IPS-18c (cell line): ENCODE data around the gene ARHGAP6.

Source experiments
- H3K4me3 ChIP-seq: 2 replicates; pipeline ENCODE4 v1.7.0; 2013; ENCODE audit warnings: low read depth, mild to moderate bottlenecking, low read length, moderate library complexity; ENCODE audit not compliant: insufficient read depth
- H3K9me3 ChIP-seq: one replicate; pipeline ENCODE4 v1.6.1; 2013; ENCODE audit warnings: mild to moderate bottlenecking, low read length, moderate library complexity; ENCODE audit not compliant: control insufficient read depth, insufficient read depth

Gene ARHGAP6

DNA sequence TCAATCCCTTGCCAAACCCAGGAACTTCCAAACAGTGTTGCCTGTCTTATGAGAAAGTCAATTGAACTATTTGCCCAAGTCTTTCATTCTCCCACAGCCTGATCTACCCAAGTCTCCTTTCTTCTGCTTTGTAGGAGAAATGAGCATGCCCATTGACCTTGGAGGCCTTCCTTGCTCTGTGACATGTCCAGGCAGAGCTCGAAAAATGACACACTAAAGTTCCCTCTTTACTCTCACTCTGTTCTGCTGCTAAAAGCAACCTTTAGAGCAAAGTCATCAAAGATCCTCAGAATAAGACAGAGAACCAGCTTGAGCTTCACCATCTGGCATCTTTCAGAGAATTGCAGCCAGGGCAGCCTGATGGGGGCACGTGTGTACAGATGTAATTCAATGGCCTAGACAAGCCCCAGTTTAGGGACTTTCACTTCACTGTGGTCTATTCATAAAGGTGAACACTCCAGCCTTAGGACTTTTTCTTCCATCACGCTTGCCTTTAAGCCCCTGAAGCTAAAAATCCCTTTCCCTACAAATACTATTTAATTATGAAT is 236.1 kb downstream of the ARHGAP6 start:
- H3K4me3 ChIP-seq, result no peak overlapping the region
- peaks cover 3% of the 10 kb centered on the region for H3K9me3 ChIP-seq

DNA sequence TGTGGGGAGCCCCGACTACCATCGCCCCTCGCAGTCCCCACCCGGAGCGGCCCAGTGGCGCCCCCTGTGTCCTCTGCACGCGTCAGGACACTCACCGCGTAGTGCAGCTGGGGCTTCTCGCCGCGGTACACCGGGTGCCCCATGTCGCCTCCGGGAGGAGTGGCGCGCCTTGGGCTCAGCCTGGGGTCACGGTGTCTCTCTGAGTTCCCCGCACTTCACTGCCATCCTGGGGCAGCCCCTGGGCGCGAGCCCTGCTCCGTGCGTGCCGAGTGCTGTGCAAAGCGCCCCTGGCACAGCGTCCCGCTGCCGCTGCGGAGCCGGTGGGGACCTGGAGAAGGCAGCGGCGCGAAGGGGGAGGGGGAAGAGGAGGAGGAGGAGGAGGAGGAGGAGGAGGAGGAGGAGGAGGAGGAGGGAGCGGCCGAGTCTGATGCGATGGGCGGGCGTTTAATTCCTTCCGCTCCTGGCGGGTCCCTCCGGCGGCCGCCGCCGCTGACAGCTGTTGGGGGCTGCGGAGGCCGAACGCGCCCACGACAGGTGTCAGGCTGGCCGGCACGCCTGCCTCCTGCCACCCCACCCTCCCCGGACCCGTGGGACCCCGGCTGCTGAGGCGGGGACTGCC is 238.2 kb downstream of the ARHGAP6 start:
- H3K4me3 ChIP-seq, result peak overlapping the region; percentile 59
- H3K9me3 ChIP-seq, result peaks cover 3% of the 10 kb centered on the region

DNA sequence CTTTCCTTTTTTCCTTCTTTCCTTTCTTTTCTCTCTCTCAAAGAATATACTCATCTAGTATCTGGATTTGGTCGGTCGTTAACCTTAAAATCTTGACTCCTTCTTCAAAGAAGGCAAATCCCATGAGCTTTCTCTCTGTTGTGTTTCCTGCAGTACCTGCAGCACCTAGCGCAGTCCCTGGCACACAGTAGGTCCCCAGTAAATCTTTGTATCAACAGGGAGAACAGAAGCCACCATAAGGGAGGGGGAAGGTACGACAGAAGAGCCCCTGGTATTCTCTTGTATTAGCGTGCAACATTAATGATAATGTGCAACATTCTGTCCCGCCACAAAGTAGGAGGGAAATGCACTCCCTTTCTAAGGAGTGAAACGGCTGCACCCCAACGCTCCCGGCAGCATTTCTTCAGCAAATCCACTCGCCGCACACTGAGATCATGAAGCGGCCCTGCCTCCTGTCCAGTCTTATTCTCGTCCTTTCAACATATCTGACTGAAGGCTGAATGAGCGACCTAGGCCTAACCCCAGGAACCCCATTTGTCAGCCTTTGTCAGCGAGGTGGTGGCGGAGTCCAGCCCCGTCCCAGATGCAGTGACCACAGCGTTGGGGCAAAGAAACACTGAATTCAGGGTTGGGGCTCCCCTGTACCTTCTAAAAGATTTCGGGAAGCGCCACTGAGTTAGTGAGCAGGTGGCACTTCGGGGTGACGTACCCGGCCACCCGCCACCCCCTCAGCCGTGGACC is 238.8 kb downstream of the ARHGAP6 start:
- peaks cover 3% of the 10 kb centered on the region for H3K9me3 ChIP-seq
- peak overlapping the region; percentile 59 for H3K4me3 ChIP-seq

DNA sequence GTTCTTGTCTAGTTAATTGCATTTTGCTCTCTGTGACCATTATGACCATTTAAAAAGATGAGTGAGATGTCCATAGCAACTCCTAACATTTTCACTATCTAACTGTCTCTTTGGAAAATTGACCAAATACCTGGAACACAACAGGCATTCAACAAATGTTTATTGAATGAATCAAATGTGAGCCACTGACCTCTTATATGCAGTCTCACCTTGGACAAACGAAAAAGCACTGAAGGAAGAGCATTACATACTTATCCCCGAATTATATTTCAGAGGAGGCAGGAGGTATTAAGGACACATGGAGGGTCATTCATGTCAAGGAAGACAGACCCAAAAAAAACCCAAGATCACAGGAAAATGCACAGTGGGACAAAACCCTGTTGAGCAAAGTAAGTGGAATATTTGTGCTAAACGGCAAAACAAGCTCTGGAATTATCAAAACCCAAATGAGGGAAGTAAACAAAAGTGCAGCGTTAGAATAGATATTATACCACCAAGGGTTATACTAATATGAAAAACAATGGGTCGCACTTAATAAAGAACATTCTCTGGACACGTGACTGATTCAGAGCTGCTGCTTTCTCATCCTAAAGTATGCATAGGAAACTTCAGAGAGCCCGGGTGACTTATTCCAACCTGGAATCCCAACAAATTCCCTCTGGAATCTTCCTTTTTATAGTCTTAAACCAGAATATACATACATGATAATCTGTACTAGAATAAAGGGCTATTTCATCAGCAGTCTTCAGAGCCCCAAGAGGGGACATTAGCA is 240.6 kb downstream of the ARHGAP6 start:
- Histone ChIP-seq H3K9me3 (peaks cover 3% of the 10 kb centered on the region), H3K4me3 (no peak overlapping the region)

DNA sequence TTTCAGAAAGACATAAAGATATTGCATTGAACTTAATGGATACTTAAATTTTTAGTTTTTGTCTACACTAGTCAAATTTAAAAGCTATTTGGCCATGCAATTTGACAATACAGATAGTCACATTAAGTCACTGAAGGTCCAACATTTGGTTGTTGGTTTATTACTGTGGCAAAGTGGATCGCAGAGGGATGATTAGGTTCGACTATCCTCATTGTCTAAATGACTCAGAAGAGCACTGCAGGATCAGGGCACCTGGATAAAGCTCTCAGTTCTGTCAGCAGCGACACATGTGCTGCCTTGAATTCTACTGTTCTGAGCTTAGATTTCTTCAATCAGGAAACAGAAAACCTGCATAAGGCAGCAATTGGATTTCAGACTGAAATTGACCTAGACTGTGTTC is 241.8 kb downstream of the ARHGAP6 start:
- H3K4me3 ChIP-seq, result no peak overlapping the region

DNA sequence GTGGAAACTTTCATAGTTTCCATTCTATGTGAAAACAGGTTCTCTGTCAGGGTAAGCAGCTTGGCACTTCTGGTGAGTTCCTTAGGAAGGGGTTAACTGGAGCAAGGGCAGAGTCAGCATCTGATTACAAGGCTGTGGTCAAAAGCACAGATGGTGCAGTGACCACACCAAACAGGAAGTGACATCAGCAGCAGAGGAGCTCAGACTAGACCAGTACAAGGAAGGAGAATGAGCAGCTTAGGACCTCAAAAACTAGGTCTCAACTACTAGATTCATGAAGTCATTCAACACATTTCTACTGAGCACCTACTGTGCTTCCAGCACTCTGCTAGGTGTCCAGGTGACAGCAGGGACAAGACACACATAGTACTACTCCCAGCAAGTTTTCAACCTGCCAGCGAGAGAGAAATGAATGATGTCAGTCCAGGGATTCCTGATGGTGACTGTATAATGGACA is 242.3 kb downstream of the ARHGAP6 start:
- Histone ChIP-seq H3K4me3 (no peak overlapping the region), H3K9me3 (peaks cover 3% of the 10 kb centered on the region)

More for the DNA sequence above, 241.8 kb downstream of the ARHGAP6 start:
- H3K9me3 ChIP-seq, result peaks cover 3% of the 10 kb centered on the region

DNA sequence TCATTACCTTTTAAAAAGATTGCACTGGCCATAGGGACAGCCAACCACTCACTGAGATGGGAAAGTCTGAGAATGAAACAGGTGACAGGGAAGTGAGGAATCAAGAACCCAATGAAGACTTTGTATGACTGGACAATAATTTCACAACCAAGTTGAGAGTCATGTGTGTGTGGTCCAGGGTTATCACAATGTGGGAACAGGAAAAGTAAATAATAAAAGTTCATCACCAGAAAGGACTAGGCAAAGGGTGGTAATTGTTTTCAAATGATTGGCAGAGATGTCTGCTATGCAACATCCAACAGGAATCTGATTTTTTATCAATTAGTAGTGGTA is 243.2 kb downstream of the ARHGAP6 start:
- Histone ChIP-seq H3K9me3 (peaks cover 3% of the 10 kb centered on the region), H3K4me3 (no peak overlapping the region)

DNA sequence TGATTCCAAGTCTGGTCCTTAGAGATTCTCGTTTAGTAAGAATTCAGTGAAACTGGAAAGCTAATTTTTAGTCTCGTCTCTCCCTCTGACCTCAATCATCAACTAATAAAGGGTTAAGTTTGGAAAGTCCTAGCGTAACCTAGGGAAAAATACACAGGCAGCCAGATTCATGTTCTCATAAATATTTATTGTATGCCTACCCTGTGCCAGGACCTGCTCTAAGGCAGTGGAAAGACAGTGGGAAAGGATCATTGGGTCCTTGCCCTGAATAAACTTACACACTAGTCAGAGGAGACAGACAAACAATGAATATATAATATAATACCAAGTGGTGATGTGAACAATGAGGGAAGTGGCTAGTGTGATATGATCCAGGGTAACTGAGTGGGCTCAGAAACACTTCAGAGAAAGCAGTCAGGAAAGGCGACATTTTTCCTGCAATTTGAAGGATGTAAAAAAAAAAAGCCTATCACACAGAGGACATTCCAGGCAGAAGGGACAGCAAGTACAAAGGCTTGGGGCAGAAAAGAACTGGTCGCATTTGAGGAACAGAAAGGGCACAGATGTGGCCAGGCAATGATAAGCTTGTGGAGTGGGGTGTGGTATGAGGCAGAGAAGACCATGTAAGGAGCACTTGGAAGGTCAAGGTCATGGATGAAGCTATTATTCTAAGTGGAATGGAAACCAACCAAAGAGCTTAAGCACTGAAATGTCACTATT is 243.8 kb downstream of the ARHGAP6 start:
- peaks cover 3% of the 10 kb centered on the region for H3K9me3 ChIP-seq
- H3K4me3 ChIP-seq, result no peak overlapping the region

DNA sequence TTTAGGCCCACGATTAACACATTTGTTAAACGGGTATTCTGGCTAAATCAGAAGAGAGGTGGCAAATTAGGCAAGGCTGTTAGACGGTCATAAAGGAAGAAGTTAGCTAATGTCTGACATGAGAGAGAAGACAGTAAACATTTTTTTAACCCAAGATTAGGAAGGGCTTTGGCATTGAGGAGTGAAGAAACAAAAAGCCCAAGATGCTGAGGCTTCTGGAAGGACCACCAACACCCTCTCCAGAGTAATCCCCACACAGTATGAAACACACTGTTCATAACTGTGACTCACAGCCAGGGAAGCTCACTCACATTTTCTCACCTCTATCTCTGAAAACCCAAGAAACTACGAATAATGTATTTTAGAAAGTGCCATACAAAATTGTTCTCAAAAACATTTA is 244.9 kb downstream of the ARHGAP6 start:
- Histone ChIP-seq H3K9me3 (peaks cover 3% of the 10 kb centered on the region), H3K4me3 (no peak overlapping the region)

DNA sequence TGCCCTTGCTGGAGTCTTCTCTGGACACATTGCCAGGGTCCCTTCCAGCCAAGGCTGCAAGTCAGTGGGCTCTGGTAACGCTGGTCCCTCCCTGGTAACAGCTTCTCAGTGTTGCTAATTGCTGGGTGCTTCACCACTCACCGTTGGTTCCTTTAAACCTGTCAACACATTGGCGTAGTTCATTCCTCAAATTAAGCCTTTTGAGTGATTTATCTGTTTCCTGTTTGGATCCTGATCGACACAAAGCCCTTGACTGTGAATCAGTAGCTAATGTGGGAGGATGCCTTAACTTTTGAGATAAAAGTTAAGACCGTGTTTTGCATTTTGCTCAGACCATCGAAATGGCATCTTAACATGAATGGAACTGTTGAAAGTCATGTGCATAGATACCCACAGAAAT is 246.6 kb downstream of the ARHGAP6 start:
- no peaks in the 10 kb centered on the region for H3K9me3 ChIP-seq
- no peak overlapping the region for H3K4me3 ChIP-seq

DNA sequence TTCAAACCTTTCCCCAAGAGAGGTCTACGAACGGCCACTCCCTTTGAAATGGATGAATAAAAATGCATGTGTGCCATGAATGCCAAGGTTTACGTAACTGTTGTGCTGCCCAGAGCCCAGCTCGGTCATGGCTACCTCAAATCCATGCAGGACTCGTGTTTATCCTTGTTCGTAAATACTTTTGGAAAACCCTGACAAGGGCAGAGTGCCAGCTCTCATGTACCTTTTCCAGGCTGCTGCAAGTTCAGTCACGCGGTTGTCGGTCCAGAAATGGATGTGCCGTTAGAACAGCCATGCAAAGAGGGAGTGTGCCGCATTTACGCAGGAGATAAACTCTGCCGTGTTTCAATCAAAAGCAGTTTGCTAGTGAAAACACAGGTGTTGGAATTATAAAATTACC is 249.1 kb downstream of the ARHGAP6 start:
- no peak overlapping the region for H3K4me3 ChIP-seq
- no peaks in the 10 kb centered on the region for H3K9me3 ChIP-seq

DNA sequence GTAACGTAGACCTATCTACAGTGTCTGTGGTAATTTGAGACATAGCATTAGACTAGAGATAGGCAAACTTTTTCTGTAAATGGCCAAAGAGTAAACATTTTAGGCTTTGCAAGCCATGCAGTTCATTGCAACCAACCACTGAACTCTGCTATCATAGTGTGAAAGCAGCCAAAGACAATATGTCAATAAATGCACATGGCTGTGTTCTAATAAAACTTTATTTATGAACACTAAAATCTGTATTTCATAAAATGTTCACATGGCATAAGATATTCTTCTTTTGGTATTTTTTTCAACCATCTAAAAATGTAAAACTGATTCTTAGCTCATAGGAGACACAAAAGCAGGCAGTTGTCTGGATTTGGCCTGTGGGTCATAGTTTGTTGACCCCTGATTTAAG is 251.6 kb downstream of the ARHGAP6 start:
- Histone ChIP-seq H3K4me3 (no peak overlapping the region), H3K9me3 (no peaks in the 10 kb centered on the region)

DNA sequence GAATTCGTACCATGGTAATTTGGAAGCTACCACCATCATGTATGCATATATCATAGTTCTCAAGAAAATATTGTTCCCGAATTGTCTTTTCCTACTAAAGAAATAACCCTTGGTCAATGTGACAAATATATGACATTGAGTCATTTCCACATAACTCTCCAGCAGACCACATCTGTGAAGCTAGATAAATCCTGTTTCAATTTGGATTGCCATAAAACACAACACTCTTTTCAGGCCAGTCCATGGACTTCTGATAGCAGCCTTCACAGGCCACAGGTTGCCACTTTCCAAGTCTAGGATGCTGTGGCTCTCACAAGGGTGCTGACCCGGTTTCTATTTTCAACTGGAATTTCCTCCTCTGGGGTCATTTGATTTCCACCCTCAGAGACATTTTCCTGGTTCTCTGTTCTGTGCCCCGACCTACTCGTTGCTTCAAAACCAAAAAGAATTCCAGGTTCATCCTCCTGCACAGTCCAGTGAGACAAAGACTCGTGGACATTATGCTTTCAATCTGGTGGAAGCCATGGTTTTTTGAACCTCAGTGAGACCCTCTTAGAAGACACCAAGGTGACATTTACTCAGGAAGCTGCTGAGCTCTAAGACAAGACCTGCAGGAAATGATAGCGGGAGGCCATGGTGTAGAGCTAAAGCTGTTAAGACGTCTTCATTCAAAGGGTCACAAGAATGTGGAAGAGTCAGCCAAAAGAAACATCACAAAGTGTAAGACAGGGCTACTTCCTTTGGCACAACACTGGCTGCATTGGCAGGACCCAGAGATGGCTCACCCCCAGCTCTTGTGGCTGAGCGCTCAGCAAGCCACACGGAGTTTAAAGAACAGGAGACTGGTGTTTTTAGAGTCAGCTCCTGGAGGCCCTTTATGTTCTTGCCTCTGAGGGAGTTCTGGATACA is 252.8 kb downstream of the ARHGAP6 start:
- peaks cover 5% of the 10 kb centered on the region for H3K9me3 ChIP-seq
- H3K4me3 ChIP-seq, result no peak overlapping the region

DNA sequence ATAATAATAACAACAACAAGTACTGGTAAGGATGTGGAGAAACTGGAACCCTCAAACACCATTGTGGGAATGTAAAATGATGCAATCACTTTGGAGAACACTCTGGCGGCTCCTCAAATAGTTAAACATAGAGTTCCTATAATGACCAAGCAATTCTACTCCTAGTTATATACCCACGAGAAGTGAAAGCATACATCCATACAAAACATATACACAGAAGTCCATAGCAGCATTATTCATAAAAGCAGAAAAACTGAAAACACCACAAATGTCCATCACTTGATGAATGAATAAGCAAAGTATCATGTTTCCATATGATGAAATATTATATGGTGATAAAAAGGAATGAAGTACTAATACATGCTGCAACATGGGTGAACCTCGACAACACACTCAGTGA is 255.8 kb downstream of the ARHGAP6 start:
- peaks cover 5% of the 10 kb centered on the region for H3K9me3 ChIP-seq
- no peak overlapping the region for H3K4me3 ChIP-seq

DNA sequence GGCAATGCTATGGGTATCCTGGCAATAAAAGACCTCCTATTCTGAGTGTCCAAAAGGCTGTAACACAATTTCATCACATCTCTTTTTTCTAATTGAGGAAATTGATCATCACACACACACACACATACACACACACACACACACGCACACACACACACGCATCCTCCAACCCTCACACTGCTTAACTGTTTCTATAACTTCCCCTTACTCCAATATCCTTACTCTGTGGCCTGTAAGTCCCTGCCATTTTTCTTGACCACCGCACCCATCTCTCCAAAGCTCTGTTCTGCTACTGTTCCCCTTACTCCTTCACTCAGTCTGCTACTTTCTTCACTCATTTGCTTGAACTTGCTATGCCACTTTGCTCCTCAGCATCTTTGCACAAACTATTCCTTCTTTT is 256.9 kb downstream of the ARHGAP6 start:
- H3K9me3 ChIP-seq, result peaks cover 5% of the 10 kb centered on the region
- H3K4me3 ChIP-seq, result no peak overlapping the region

DNA sequence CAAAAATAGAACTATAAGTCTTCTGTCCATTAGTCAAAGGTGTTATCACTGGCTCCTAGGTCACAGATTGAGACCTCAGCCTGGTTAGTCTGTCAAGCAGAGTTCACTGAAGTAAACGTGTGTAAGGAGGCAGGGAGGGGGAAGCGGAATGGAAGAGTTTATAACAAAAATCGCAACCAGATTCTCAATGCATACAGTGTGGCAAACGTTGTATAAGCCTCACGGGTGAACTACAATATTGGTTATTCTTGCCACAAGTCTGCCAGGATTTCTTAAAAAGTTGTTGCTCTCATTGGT is 257.7 kb downstream of the ARHGAP6 start:
- H3K9me3 ChIP-seq, result peaks cover 5% of the 10 kb centered on the region
- no peak overlapping the region for H3K4me3 ChIP-seq
